ENCODE measurements around the gene PALM3.

PALM3 gene

DNA sequence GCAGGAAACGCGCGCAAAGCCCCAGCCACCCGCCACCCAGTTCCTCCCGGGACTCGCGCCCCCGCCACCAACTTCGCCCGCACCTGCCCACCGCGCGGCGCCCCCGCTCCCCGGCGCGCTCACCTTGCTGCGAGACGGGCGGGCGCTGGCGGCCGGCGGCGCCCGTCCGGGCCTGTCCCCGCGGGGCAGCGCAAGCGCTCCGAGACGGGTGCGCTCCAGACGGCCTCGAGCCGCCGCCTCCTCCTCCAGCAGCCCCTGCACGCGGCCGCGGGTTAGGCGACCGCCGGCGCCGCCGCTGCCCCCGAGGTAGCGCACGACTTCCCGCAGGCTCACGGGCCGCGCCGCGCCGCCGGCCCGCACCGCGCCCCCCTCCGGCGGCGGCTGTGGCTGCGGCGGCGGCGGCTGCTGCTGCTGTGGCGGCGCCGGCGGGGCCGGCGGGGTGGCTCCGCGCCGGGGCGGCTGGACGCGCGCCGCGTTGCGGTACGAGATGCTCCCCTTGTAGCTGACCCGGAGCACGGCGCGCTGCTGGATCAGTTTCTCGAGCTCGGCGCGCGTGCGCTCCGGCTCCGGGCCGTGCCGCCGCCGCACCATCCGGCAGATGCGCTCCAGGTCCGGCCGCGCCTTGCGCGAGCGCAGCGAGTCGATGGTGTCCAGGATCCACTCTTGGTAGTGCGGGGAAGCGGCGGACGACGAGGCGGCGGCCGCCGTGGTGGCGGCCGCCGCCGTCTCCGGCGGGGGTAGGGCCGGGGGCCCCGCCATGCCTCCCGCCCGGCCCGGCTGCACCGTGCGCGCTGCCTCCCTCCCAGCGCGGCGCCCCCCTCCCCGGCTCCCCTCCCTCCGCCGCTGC lies 28.0 kb upstream of the PALM3 start:
- peak; percentile 27 to 41 for DNase-seq

DNA sequence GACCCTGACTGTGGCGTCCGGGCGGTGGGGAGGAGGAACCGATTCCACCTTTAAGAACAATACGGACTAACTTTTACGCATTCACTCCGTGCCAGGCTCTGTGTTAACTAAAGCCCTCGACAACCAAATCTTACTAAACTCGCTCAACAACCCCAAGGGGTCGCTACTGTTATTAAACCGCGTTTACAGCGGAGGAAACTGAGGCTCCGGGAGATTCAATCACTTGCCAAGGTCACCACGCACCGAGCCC lies 27.5 kb upstream of the PALM3 start:
- DNase-seq = peak; percentile 17 to 28

- DNase-seq = no peak
These were observed 26.9 kb upstream of the PALM3 start for GRCh38 chr19:14088634-14089411.

- DNase-seq = no peak
These were observed 24.2 kb upstream of the PALM3 start for GRCh38 chr19:14086098-14086497.

- DNase-seq = no peak
These were observed 23.6 kb upstream of the PALM3 start, which contains the start of gene C19orf67 for GRCh38 chr19:14085309-14085995. C19orf67 (minus strand) TSS chr19:14085783; CDS start chr19:14085627, 156 bp downstream.

DNA sequence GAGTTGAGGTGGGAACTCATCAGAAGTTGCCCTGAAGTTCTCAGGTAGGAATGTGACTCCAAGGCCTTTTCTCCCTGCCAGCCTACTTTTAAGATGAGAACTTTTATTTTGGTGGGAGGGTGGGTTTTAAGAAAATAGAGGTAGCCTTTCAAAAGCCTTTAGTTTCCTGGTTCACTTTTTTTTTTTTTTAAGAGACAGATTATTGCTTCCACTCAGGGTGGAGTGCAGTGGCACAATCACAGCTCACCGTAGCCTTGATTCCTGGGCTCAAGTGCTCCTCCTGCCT lies 20.7 kb upstream of the PALM3 start:
- DNase-seq = no peak

- DNase-seq = peak; percentile 54 to 60
These were observed 20.2 kb upstream of the PALM3 start for GRCh38 chr19:14081797-14082674.

DNA sequence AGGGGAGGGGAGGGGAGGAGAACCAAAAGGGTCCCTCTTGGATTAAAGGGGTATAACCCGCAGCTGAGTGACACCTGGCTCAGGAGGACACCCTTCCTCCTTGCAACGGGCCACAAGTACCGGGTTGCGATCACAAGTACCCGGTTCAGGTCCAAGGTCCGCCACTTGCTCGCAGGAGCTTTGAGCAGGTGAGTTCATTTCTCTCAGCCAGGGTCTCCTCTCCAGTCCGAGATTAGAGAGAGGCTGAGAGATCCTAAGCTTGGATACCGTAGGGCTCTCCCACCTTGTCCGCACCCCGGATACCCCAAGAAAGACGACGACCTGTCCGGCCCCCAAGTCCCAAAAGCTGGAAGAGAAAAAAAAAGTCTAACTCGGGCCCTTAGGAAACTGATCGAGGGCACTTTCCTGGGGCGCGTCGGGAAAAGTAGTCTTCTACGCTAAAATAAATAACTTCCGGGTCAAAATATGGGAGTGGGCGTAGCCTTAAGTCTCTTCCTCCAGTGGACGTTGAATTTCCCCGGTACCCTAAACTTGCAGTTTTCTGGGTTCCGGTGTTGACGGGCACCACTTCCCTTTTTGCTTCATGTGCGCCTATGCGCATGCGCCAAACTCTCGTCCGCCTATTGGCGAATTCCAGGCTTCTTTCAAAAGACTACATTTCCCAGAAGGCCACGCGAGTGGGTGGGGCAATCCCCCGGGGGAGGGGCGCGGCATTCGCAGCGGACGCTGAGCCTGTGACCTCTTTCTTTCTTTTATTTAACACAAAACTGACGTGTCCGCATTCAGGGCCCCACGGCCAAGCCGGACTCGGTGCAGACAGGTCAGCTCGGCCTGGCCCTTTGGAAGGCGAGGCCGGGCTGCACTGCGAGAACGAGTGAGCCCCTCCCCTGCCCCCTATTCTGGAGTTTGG lies 19.3 kb upstream of the PALM3 start:
- DNase-seq = peak; percentile 99 to 100

- DNase-seq = no peak
These were observed 16.5 kb upstream of the PALM3 start for GRCh38 chr19:14078411-14078810.

DNA sequence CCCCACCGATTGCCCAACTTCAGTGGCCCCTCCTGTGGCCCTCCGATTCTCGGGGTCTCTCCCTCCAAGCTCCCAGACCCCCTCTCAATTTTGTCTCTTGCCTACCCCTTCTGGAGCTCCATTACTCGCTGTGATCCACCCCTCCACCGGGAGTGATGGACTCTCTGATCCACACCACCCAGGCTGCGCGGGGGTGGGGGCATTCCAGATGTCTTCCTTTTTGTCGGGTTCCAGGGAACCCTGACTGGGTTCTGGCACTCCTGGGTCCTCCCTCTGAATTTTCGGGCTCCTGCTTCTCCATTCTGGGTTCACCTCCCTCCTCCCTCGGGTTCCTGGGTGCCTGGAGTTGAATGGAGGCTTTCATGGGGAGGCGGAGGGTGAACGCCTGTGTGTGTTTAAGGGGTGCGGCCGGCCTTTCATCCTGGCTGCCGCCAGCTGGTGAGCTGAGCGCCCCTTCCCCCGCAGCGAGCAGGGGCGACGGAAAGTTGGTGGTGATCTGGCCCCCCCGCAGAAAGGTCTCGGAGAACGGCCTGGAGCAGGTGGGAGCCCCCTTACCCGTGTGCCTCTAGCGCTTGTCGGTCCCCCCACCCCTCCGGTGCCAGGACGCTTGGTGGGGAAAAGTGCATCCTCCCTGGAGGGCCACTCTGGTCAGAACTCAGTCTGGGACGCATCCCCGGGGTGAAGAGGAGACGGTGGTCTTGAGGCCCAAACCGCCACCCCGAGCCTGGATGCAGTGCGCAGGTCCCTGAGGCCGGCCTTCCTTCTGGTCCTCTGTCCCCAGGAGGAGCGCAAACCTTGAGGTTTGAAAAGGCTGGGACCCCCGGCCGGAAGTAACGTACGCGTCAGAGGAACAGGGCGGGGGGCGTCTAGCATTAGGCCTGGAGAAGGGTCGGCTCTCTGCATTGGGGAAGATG lies 12.3 kb upstream of the PALM3 start:
- no peak for DNase-seq

- peak; percentile 75 to 79 for DNase-seq
These were observed 11.5 kb upstream of the PALM3 start for GRCh38 chr19:14073261-14073924.

- DNase-seq = peak in 1 of 2 donors; percentile 30
These were observed 10.8 kb upstream of the PALM3 start, which contains the start of gene MISP3 for GRCh38 chr19:14072535-14073260. MISP3 (plus strand) TSS chr19:14072786; CDS start chr19:14073310, 524 bp downstream.

DNA sequence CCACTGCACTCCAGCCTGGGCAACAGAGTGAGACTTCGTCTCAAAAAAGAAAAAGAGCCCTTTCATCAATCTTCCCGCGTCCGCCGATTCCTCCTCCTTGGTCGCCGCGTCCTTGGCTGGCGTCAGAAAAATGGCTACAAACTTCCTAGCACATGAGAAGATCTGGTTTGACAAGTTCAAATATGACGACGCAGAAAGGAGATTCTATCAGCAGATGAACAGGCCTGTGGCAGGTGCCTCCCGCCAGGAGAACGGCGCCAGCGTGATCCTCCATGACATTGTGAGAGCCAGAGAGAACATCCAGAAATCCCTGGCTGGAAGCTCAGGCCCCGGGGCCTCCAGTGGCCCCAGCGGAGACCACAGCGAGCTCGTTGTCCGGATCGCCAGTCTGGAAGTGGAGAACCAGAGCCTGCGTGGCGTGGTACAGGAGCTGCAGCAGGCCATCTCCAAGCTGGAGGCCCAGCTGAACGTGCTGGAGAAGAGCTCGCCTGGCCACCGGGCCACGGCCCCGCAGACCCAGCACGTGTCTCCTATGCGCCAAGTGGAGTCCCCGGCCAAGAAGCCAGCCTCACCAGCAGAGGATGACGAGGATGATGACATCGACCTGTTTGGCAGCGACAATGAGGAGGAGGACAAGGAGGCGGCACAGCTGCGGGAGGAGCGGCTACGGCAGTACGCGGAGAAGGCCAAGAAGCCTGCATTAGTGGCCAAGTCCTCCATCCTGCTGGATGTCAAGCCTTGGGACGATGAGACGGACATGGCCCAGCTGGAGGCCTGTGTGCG lies 8.6 kb upstream of the PALM3 start:
- no peak for DNase-seq

DNA sequence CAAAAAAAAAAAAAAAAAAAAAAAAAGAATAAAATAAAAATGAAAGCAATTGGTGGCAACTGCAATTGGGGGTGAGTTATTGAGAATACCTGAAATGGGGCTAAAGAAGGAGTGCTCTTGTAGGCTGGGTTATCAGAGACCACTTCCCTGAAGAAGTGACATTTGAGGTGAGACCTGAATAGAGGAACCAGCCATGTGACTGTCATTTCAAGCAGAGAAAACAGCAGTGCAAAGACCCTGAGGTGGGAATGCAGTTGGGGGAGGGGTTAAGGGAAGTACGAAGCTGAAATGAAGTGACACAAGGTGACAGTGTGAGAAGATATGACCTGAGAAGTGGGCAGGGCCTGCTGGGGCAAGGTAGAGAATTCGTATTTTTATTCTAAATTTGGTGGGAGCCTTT lies 4.3 kb upstream of the PALM3 start:
- no peak for DNase-seq

DNA sequence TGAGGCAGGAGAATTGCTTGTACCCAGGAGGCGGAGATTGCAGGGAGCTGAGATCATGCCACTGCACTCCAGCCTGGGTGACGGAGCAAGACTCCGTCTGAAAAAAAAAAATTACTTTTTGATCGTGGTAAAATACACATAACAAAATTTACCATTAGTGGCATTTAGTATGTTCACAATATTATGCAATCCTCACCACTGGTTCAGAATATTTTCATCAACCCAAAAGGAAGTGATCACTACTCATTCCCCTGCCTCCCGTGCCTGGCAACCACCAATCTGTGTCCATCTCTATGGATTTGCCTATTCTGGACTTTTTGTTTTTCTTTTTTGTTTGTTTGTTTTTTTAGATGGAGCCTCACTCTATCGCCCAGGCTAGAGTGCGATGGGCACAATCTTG lies 1.2 kb upstream of the PALM3 start:
- DNase-seq = no peak

- DNase-seq = no peak
These were observed 631 bp upstream of the PALM3 start for GRCh38 chr19:14062558-14062855.

DNA sequence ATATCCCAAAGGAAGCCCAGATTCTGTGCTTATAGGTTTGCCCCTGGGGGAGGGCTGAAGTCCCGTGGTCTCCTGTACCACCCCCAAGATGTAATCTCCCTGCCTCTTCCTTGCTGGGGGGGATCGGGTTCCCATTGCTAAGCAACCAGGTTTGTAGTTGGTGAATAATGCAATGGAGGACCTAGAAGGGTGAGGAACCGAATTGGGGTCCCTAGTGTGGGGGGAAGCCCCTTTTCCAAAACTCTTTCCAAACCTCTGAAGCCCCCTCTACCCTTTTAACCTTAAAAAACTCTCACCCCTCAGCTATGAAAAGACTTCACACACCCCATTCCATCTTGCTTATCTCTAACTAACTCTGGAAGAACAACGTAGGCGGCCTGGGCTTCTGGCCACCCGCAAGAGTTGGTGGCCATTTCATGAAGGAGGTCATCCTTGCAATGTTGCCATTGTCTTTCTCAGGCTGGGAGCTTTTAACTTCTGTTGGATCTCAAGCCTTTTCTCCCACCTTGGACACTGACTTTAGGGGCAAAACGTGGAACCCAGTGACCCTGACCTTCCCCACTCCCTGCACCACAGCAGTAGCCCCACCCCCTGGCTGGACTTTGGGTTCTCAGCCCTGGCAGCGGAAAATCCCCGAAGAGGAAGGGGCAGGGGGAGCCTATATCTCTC lies 661 bp downstream of the PALM3 start:
- no peak for DNase-seq

DNA sequence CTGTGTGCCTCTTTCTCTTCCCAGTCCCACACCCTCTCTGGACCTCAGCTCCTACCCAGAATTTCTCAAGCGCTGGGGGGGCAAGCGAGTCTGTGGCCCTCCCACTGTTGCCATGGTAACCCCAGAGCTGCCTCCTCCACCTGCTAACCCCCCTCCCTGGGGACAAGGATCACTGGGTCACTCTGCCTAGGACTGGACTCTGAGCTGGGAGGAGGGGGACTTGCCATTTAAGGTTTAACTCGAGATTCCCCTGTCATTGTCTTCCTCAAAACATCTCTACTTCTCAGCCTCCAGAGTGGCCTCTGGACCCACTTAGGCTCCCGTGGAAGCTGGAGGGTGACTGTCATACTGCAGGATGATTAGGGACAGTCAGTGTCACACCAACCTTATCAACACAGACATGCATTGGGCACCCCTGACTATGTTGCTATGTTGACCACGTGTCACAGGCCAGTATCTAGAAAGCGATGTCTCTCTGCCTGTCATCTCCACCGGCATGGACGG lies 2.2 kb downstream of the PALM3 start:
- DNase-seq = no peak
